Lung (tissue), 12 donors: ENCODE results near the gene SSU72. TPM values are rescaled to one million over a fixed set of nuclear protein-coding genes. Genes with fewer than 3 reads are reported as not detected.
A peak's percentile ranks its signal among the peaks of the same experiment; 100 is the strongest.

ENCODE experiments used
- ATAC-seq: fragments of 200-7000 bp; cut with Tn5 transposase; one replicate; pipeline ENCODE4 v1.9.1; 2020; ENCODE audit warnings: moderate number of reproducible peaks; ENCODE audit not compliant: insufficient read depth, low FRiP score
- DNase-seq, 3 donors: peaks; one replicate each; pipeline ENCODE4 v3.0.0-alpha.2; 2013 to 2017
- H3K27ac ChIP-seq, 2 donors: one replicate each; pipeline ENCODE4 v1.5.1; 2013; ENCODE audit warnings: mild to moderate bottlenecking in 2 of 2, moderate library complexity in 2 of 2, control low read depth in 1 of 2, inconsistent platforms in 1 of 2, low read depth in 1 of 2, low read length in 1 of 2
- H3K27me3 ChIP-seq, 3 donors: one replicate each; pipeline ENCODE4 v1.5.1; 2013; ENCODE audit warnings: low read length in 2 of 3; ENCODE audit not compliant: control insufficient read depth in 3 of 3, insufficient read depth in 3 of 3
- H3K36me3 ChIP-seq, 4 donors: one replicate each; pipeline ENCODE4 v1.5.1; 2013; ENCODE audit warnings: low read length in 4 of 4, mild to moderate bottlenecking in 1 of 4, moderate library complexity in 1 of 4; ENCODE audit not compliant: control insufficient read depth in 4 of 4, insufficient read depth in 4 of 4
- H3K4me1 ChIP-seq, 5 donors: one replicate each; pipeline ENCODE4 v1.5.1; 2013; ENCODE audit warnings: low read length in 5 of 5, mild to moderate bottlenecking in 2 of 5, moderate library complexity in 1 of 5; ENCODE audit not compliant: control insufficient read depth in 5 of 5, insufficient read depth in 5 of 5
- H3K4me3 ChIP-seq: one replicate; pipeline ENCODE4 v1.5.1; 2013; ENCODE audit warnings: mild to moderate bottlenecking, control low read depth, moderate library complexity
- H3K9ac ChIP-seq, 2 donors: one replicate each; pipeline ENCODE4 v1.5.1; 2013; ENCODE audit warnings: low read length in 2 of 2, control low read depth in 1 of 2; ENCODE audit not compliant: insufficient read depth in 1 of 2
- H3K9me3 ChIP-seq, 4 donors: one replicate each; pipeline ENCODE4 v1.5.1; 2013; ENCODE audit warnings: low read length in 3 of 4, mild to moderate bottlenecking in 1 of 4, moderate library complexity in 1 of 4; ENCODE audit not compliant: control insufficient read depth in 4 of 4, insufficient read depth in 3 of 4
- WGBS, 2 donors: extraction: QIAGEN DNeasy Blood & Tissue Kit; methylation state at CpG; one replicate each; pipeline ENCODE4 v1.1.7; 2013; 5-methylcytosine and 5-hydroxymethylcytosine counted together
- polyA plus RNA-seq, 2 donors: library from polyadenylated mRNA; stranded (reverse); fragments of 200-250 nt; gene quantifications; one replicate each; pipeline ENCODE4 v1.2.1, GENCODE V29; 2013
- total RNA-seq, 2 donors: library from RNA; depleted of rRNA in 1 of 2; stranded (reverse); fragments of >200 nt in 1 of 2; gene quantifications; one replicate each; pipeline ENCODE4 v1.2.1, GENCODE V29; 2014 to 2021
- TF ChIP-seq, protein P1 (sequence below): IDR thresholded peaks from 2 replicates; pipeline ENCODE4 v1.5.1; 2012; ENCODE audit warnings: mild to moderate bottlenecking; ENCODE audit errors: control extremely low read depth, extremely low read depth
- donor health status: control.
- donor health status: control.
- donor health status: Bipolar disorder and iron deficiency.
- donor health status: healthy.
- donor health status: DM: yes; HTN: yes; CAD: no.

SSU72 gene
- total and polyA plus RNA-seq, 4 donors, result 63.7 to 128 (median 100) TPM

DNA sequence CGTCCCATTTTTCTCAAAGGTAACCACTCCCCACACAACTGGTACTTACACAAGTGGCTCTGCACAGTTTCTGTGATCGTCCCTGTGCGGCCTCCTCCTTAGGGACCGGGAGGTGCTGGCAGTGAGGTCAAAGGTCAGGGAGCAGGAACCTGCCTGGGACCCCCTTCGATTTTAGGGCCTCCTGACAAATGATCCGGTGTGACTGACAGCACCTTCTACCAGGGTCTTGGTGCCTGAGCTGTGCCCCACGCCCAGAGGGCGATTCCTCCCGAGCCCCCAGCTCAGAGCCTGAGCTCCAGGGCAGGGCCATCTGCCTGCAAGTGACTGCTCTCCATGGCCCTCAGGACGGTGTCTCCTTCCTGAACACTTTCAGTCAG is 22.4 kb downstream of the SSU72 start:
- DNase-seq (no peak), ATAC-seq (no peak)
- Histone ChIP-seq H3K36me3 (peaks cover 0 to 6% (median 0%) of the 10 kb centered on the region in 4 donors), H3K9ac (no peak overlapping the region), H3K27me3 (no peaks in the 10 kb centered on the region), H3K27ac (no peak overlapping the region), H3K4me3 (no peak overlapping the region), H3K4me1 (peaks cover 0 to 6% (median 0%) of the 10 kb centered on the region in 5 donors), H3K9me3 (no peaks in the 10 kb centered on the region)
- TF ChIP-seq, protein P1, sequence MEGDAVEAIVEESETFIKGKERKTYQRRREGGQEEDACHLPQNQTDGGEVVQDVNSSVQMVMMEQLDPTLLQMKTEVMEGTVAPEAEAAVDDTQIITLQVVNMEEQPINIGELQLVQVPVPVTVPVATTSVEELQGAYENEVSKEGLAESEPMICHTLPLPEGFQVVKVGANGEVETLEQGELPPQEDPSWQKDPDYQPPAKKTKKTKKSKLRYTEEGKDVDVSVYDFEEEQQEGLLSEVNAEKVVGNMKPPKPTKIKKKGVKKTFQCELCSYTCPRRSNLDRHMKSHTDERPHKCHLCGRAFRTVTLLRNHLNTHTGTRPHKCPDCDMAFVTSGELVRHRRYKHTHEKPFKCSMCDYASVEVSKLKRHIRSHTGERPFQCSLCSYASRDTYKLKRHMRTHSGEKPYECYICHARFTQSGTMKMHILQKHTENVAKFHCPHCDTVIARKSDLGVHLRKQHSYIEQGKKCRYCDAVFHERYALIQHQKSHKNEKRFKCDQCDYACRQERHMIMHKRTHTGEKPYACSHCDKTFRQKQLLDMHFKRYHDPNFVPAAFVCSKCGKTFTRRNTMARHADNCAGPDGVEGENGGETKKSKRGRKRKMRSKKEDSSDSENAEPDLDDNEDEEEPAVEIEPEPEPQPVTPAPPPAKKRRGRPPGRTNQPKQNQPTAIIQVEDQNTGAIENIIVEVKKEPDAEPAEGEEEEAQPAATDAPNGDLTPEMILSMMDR, result no peak
- WGBS, 2 donors, result 87 to 89% methylated on average over 10 of the region's 10 CpGs

DNA sequence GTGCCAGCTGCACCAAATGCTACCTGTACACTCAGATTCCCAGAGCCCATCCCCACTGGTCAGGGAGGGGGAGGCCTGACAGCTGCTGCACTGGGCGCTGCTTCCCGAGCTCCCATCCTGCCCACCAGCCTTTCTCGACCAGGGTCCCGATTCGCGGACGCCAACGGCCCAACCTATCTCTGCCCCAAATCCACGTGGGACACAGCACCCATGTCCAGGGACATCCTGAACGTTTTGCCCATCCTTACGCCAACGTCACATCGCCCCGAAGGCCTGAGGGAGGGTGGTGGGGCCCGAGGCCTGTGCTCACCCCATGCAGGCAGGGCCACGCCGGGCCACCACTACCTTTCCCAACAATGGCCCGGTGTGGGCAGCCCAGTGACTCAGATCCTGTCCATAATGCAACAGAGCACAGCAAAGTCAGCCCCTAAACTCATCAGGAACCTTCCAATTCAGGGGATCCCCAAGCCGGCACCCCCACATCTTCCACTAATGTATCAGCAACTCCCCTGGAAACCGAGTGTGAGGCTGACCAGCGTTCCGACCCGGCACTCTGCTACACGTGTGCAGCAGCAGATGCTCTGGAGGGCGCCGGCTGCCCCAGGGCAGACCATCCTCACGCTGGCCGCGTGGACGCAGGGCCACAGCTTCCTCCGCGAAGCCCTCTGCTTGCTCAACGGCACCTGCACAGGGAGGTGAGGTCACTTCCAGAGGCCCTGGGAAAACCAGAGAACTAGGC is 23.0 kb downstream of the SSU72 start:
- TF ChIP-seq, protein P1, result no peak
- ATAC-seq (no peak), DNase-seq (no peak)
- no peaks in the 10 kb centered on the region for H3K9me3 ChIP-seq
- H3K36me3 ChIP-seq, result peaks cover 0 to 6% (median 0%) of the 10 kb centered on the region in 4 donors
- 91 to 92% methylated on average over 33 of the region's 33 CpGs for WGBS, 2 donors
- H3K4me1 ChIP-seq, result peaks cover 0 to 6% (median 0%) of the 10 kb centered on the region in 5 donors
- no peak overlapping the region for H3K4me3 ChIP-seq
- H3K9ac ChIP-seq, result no peak overlapping the region
- no peak overlapping the region for H3K27ac ChIP-seq
- H3K27me3 ChIP-seq, result no peaks in the 10 kb centered on the region

DNA sequence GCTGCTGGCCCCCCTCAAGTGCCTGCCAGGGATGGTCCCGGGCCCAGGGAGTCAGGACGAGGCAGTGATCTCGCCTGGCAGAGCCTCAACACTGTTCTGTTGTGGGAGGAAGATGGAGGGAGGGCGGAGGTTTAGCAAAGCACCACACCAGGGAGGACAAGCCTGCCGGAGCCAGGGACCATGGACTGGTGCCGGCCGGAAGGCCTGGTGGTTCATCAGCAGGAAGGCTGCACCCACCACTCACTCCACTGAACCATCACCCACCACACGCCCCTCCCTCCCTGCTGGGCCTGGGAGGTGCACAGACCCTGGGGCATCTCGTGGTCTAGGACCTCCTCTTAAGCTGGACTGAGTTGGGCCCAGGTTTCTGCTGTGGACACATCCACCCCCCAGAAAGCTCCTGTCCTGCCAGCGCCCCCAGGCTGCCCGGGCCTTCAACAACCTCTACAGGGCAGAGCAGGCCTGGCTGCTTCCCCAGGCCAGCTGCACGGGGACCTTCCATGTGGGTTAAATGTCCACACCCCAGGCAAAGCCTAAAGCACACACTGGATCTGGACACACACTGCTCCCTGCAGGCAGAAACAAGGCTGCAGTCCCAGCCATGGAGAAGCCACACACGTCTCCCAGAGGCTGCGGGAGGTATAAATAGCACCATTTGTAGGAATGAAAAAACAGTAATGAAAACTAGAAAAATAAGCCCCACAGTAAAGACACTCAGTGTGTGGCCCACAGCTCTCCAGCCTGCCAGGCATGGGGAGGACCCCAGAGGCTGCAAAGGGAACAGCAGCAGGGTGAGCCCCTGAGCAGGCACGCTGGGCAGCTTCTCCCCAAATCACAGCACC is 23.9 kb downstream of the SSU72 start:
- H3K4me3 ChIP-seq, result no peak overlapping the region
- DNase-seq (peak; percentile 29 to 43 (median 39)), ATAC-seq (no peak)
- no peak overlapping the region for H3K9ac ChIP-seq
- no peaks in the 10 kb centered on the region for H3K27me3 ChIP-seq
- H3K27ac ChIP-seq, result no peak overlapping the region
- H3K4me1 ChIP-seq, result peaks cover 0 to 6% (median 0%) of the 10 kb centered on the region in 5 donors
- H3K36me3 ChIP-seq, result peaks cover 0 to 4% (median 0%) of the 10 kb centered on the region in 4 donors
- WGBS, 2 donors, result 80 to 83% methylated on average over 14 to 15 of the region's 15 CpGs
- H3K9me3 ChIP-seq, result no peaks in the 10 kb centered on the region
- TF ChIP-seq, protein P1, result no peak
